ENCODE results near the gene FOLR1.
A peak's percentile ranks its signal among the peaks of the same experiment; 100 is the strongest.

Gene FOLR1

GRCh38 chr11:72238040-72238450 is 46.1 kb downstream of the FOLR1 start:
- H3K4me3 Mint-ChIP-seq = no peak overlapping the region
- no peak overlapping the region for H3K27ac Mint-ChIP-seq
- DNase-seq = peak; percentile 32 to 47 (median 35)
- peaks cover 16 to 25% of the 10 kb centered on the region in 2 donors for H3K4me1 Mint-ChIP-seq (ENCODE audit: low read depth in 2 of 2)
- no peaks in the 10 kb centered on the region for H3K9me3 Mint-ChIP-seq
- peaks cover 11% of the 10 kb centered on the region for H3K36me3 Mint-ChIP-seq (ENCODE audit: insufficient read depth)
- peak; percentile 72 for ATAC-seq (replicated peaks)
- H3K27me3 Mint-ChIP-seq = peaks cover 36 to 45% of the 10 kb centered on the region in 2 donors

GRCh38 chr11:72238492-72239312 is 46.8 kb downstream of the FOLR1 start:
- ATAC-seq (replicated peaks) = no peak
- peaks cover 42 to 52% of the 10 kb centered on the region in 2 donors for H3K27me3 Mint-ChIP-seq

GRCh38 chr11:72239313-72239848 is 47.4 kb downstream of the FOLR1 start:
- peaks cover 11% of the 10 kb centered on the region for H3K36me3 Mint-ChIP-seq (ENCODE audit: insufficient read depth)
- ATAC-seq (replicated peaks) (peak; percentile 26), DNase-seq (no peak)
- H3K9me3 Mint-ChIP-seq = no peaks in the 10 kb centered on the region
- H3K27me3 Mint-ChIP-seq = peaks cover 42 to 52% of the 10 kb centered on the region in 2 donors
- no peak overlapping the region for H3K27ac Mint-ChIP-seq
- H3K4me3 Mint-ChIP-seq = peak overlapping the region; percentile 33 to 65
- peaks cover 18 to 19% of the 10 kb centered on the region in 2 donors for H3K4me1 Mint-ChIP-seq (ENCODE audit: low read depth in 2 of 2)

More at GRCh38 chr11:72238492-72239312, 46.8 kb downstream of the FOLR1 start:
- Mint-ChIP-seq H3K4me3 (peak overlapping the region; percentile 33 to 65), H3K9me3 (no peaks in the 10 kb centered on the region), H3K4me1 (ENCODE audit: low read depth in 2 of 2) (peaks cover 18 to 23% of the 10 kb centered on the region in 2 donors), H3K27ac (no peak overlapping the region), H3K36me3 (ENCODE audit: insufficient read depth) (peaks cover 11% of the 10 kb centered on the region)
- no peak for DNase-seq

- ATAC-seq (replicated peaks) = peak; percentile 10
- Mint-ChIP-seq H3K27me3 (peaks cover 42 to 52% of the 10 kb centered on the region in 2 donors), H3K4me1 (ENCODE audit: low read depth in 2 of 2) (peaks cover 22 to 24% of the 10 kb centered on the region in 2 donors), H3K4me3 (peak overlapping the region; percentile 61 to 76), H3K9me3 (no peaks in the 10 kb centered on the region), H3K36me3 (ENCODE audit: insufficient read depth) (peaks cover 11% of the 10 kb centered on the region), H3K27ac (no peak overlapping the region)
- DNase-seq = no peak
These were observed 48.0 kb downstream of the FOLR1 start for GRCh38 chr11:72239849-72240460.

- H3K27me3 Mint-ChIP-seq = peaks cover 42 to 52% of the 10 kb centered on the region in 2 donors
- peaks cover 22 to 24% of the 10 kb centered on the region in 2 donors for H3K4me1 Mint-ChIP-seq (ENCODE audit: low read depth in 2 of 2)
- no peak for ATAC-seq (replicated peaks)
These were observed 48.7 kb downstream of the FOLR1 start for GRCh38 chr11:72240461-72241290.

GRCh38 chr11:72241291-72241781 is 49.4 kb downstream of the FOLR1 start:
- ATAC-seq (replicated peaks) (no peak), DNase-seq (no peak)
- H3K36me3 Mint-ChIP-seq (ENCODE audit: insufficient read depth) = peaks cover 11% of the 10 kb centered on the region
- peak overlapping the region in 1 of 2 donors; percentile 10 for H3K4me3 Mint-ChIP-seq
- H3K27ac Mint-ChIP-seq = no peak overlapping the region
- peaks cover 22 to 24% of the 10 kb centered on the region in 2 donors for H3K4me1 Mint-ChIP-seq (ENCODE audit: low read depth in 2 of 2)
- H3K9me3 Mint-ChIP-seq = no peaks in the 10 kb centered on the region
- peaks cover 42 to 52% of the 10 kb centered on the region in 2 donors for H3K27me3 Mint-ChIP-seq

More at GRCh38 chr11:72240461-72241290, 48.7 kb downstream of the FOLR1 start:
- Mint-ChIP-seq H3K36me3 (ENCODE audit: insufficient read depth) (peaks cover 11% of the 10 kb centered on the region), H3K27ac (no peak overlapping the region), H3K9me3 (no peaks in the 10 kb centered on the region), H3K4me3 (peak overlapping the region; percentile 61 to 76)
- DNase-seq = no peak

- Mint-ChIP-seq H3K9me3 (no peaks in the 10 kb centered on the region), H3K27me3 (peaks cover 42 to 52% of the 10 kb centered on the region in 2 donors), H3K4me3 (no peak overlapping the region), H3K36me3 (ENCODE audit: insufficient read depth) (peaks cover 9% of the 10 kb centered on the region), H3K4me1 (ENCODE audit: low read depth in 2 of 2) (peaks cover 20 to 22% of the 10 kb centered on the region in 2 donors), H3K27ac (no peak overlapping the region)
- DNase-seq (no peak), ATAC-seq (replicated peaks) (no peak)
These were observed 50.2 kb downstream of the FOLR1 start for GRCh38 chr11:72242141-72242540.

- Mint-ChIP-seq H3K27ac (no peak overlapping the region), H3K4me3 (peak overlapping the region; percentile 39 to 44), H3K9me3 (no peaks in the 10 kb centered on the region), H3K36me3 (ENCODE audit: insufficient read depth) (peaks cover 7% of the 10 kb centered on the region), H3K4me1 (ENCODE audit: low read depth in 2 of 2) (peaks cover 19 to 22% of the 10 kb centered on the region in 2 donors), H3K27me3 (peaks cover 45 to 52% of the 10 kb centered on the region in 2 donors)
- ATAC-seq (replicated peaks) (no peak), DNase-seq (no peak)
These were observed 51.5 kb downstream of the FOLR1 start for GRCh38 chr11:72243173-72244059.

GRCh38 chr11:72244060-72244360 is 52.1 kb downstream of the FOLR1 start, which contains the start of gene PHOX2A:
TSS of gene PHOX2A (minus strand) at chr11:72244176. CDS start at chr11:72244004, 172 bp downstream.
- Mint-ChIP-seq H3K27ac (no peak within 1 kb of the TSS), H3K9me3 (no peaks in the 10 kb centered on the region), H3K36me3 (ENCODE audit: insufficient read depth) (peaks cover 3% of the 10 kb centered on the region), H3K4me3 (peak within 1 kb of the TSS; percentile 39 to 44), H3K27me3 (peaks cover 48% of the 10 kb centered on the region in 2 donors), H3K4me1 (ENCODE audit: low read depth in 2 of 2) (peaks cover 19 to 22% of the 10 kb centered on the region in 2 donors)
- DNase-seq (no peak), ATAC-seq (replicated peaks) (no peak)

- Mint-ChIP-seq H3K4me1 (ENCODE audit: low read depth in 2 of 2) (peaks cover 15 to 20% of the 10 kb centered on the region in 2 donors), H3K27me3 (peaks cover 42 to 46% of the 10 kb centered on the region in 2 donors), H3K4me3 (peak overlapping the region; percentile 1 to 13), H3K36me3 (ENCODE audit: insufficient read depth) (peaks cover 3% of the 10 kb centered on the region), H3K9me3 (no peaks in the 10 kb centered on the region), H3K27ac (no peak overlapping the region)
- DNase-seq (no peak), ATAC-seq (replicated peaks) (no peak)
These were observed 52.7 kb downstream of the FOLR1 start for GRCh38 chr11:72244361-72245262.

- H3K36me3 Mint-ChIP-seq (ENCODE audit: insufficient read depth) = peaks cover 3% of the 10 kb centered on the region
These were observed 53.4 kb downstream of the FOLR1 start for GRCh38 chr11:72245263-72245816.

More at GRCh38 chr11:72245263-72245816, 53.4 kb downstream of the FOLR1 start:
- ATAC-seq (replicated peaks) (no peak), DNase-seq (no peak)
- H3K27me3 Mint-ChIP-seq = peaks cover 39 to 44% of the 10 kb centered on the region in 2 donors
- H3K9me3 Mint-ChIP-seq = no peaks in the 10 kb centered on the region
- no peak overlapping the region for H3K4me3 Mint-ChIP-seq
- no peak overlapping the region for H3K27ac Mint-ChIP-seq
- H3K4me1 Mint-ChIP-seq (ENCODE audit: low read depth in 2 of 2) = peaks cover 13 to 18% of the 10 kb centered on the region in 2 donors

All from effector memory CD8-positive, alpha-beta T cell (primary cell).